Measurements from ENCODE around the gene CASP14. TPM values are rescaled to one million over a fixed set of nuclear protein-coding genes. Genes with fewer than 3 reads are reported as not detected.
"Not testable (repeated sequence)": the region's sequence is repeated elsewhere in the genome, so short reads cannot be mapped to it uniquely, and the experiment has no call there.

Gene CASP14
- total and polyA plus RNA-seq, 2 of the 13 experiments (the other 11 are each of a cell fraction or from before 2014, with no cell fraction given) = not detected

- H3K27me3 ChIP-seq (ENCODE audit: control insufficient read depth in 1 of 2, insufficient read depth in 2 of 2, low read length in 2 of 2); H3K36me3 ChIP-seq (replicated peaks in 1 of 2; ENCODE audit: control insufficient read depth in 1 of 2, insufficient read depth in 2 of 2, low read length in 2 of 2); ATAC-seq; in situ Hi-C loops (cut with HindIII; ENCODE audit: extremely low pct_ligation_motif_present, low pct_unique_long_range_greater_than_20kb); H4K20me1 ChIP-seq (ENCODE audit: insufficient read depth, low read length); FAIRE-seq; POLR2A ChIA-PET; H3K27ac ChIP-seq (ENCODE audit: extremely low read length, insufficient read depth, low read length); intact Hi-C loops (cut with micrococcal nuclease; ENCODE audit: unreplicated experiment); H3K4me3 ChIP-seq (replicated peaks in 1 of 3; ENCODE audit: insufficient read depth in 1 of 3, low read depth in 2 of 3, low read length in 3 of 3); H2AFZ ChIP-seq (ENCODE audit: low read length); H3K9me3 ChIP-seq (ENCODE audit: low read length); BruUV-seq (replicated peaks); CTCF ChIA-PET (ENCODE audit: low intra/inter-chr PET ratio, low total read pairs); H3K9ac ChIP-seq (ENCODE audit: insufficient read depth, low read depth, low read length); H3K4me1 ChIP-seq (ENCODE audit: insufficient read depth, low read length); DNase-seq (ENCODE audit: low spot score); H3K4me2 ChIP-seq (ENCODE audit: low read depth, low read length); H3K79me2 ChIP-seq (ENCODE audit: insufficient read depth, low read length): not testable (repeated sequence)
- WGBS (ENCODE audit: low lambda C conversion rate) = 0% methylated on average over 3 of the region's 3 CpGs
These were observed 30.4 kb upstream of the CASP14 start for GRCh38 chr19:15018836-15019235.

GRCh38 chr19:15021286-15022007, 27.8 kb upstream of the CASP14 start:
- Histone ChIP-seq H3K9me3 (ENCODE audit: low read length) (no peaks in the 10 kb centered on the region), H3K9ac (ENCODE audit: insufficient read depth, low read depth, low read length) (no peak overlapping the region), H3K36me3 (replicated peaks in 1 of 2; ENCODE audit: control insufficient read depth in 1 of 2, insufficient read depth in 2 of 2, low read length in 2 of 2) (no peaks in the 10 kb centered on the region), H4K20me1 (ENCODE audit: insufficient read depth, low read length) (no peaks in the 10 kb centered on the region), H3K4me2 (ENCODE audit: low read depth, low read length) (no peak overlapping the region), H3K27me3 (ENCODE audit: control insufficient read depth in 1 of 2, insufficient read depth in 2 of 2, low read length in 2 of 2) (peaks cover 1 to 10% of the 10 kb centered on the region in 2 experiments; a peak in 2 of 5 replicates), H3K27ac (ENCODE audit: extremely low read length, insufficient read depth, low read length) (no peak overlapping the region), H3K79me2 (ENCODE audit: insufficient read depth, low read length) (no peaks in the 10 kb centered on the region), H2AFZ (ENCODE audit: low read length) (no peak overlapping the region), H3K4me1 (ENCODE audit: insufficient read depth, low read length) (no peaks in the 10 kb centered on the region), H3K4me3 (replicated peaks in 1 of 3; ENCODE audit: insufficient read depth in 1 of 3, low read depth in 2 of 3, low read length in 3 of 3) (no peak overlapping the region)
- intact Hi-C loops (cut with micrococcal nuclease; ENCODE audit: unreplicated experiment) (no loop called here), in situ Hi-C loops (cut with HindIII; ENCODE audit: extremely low pct_ligation_motif_present, low pct_unique_long_range_greater_than_20kb) (no loop called here)
- BruUV-seq (replicated peaks) = no TSS peak
- ChIA-PET POLR2A (no interaction called here), CTCF (ENCODE audit: low intra/inter-chr PET ratio, low total read pairs) (no interaction called here)
- no peak for ATAC-seq
- DNase-seq (ENCODE audit: low spot score) = no peak
- 58% methylated on average over 27 of the region's 45 CpGs for whole genome bisulfite sequencing (ENCODE audit: low lambda C conversion rate)
- no peak for FAIRE-seq
- TF ChIP-seq ZNF557 (CRISPR knock-in tag; IDR thresholded peaks at IDR 0.05) (no peak), WIZ (CRISPR knock-in tag; IDR thresholded peaks at IDR 0.05) (no peak), ZNF407 (CRISPR knock-in tag; IDR thresholded peaks at IDR 0.05; ENCODE audit: not compliant biosample characterization) (no peak), ZNF770 (CRISPR knock-in tag; IDR thresholded peaks at IDR 0.05) (no peak), ZBTB7A (CRISPR knock-in tag; IDR thresholded peaks at IDR 0.05) (no peak)
